Measurements from ENCODE around the gene ZNF536.

ZNF536 gene

DNA sequence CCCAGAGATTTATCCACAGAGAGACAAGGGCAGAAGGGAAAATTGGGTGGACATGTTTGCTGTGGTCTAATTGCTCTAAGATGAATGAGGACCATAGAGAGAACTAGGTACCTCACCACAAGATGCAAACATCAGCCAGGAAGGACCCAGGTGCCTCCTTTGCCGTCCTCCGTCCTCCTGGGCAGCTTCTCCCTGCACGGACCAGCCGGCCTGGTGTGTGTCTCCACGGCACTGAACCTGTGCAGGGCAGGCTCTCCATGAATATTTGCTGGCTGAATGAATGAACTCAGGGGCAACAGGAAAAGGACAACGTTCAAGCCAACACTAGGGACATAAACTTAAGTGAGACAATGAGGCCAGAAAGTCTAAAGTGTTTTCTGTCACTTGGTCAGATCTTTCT lies 143.9 kb downstream of the ZNF536 start:
- H3K27me3 ChIP-seq (ENCODE audit: low read depth, low read length) = no peaks in the 10 kb centered on the region
- H3K9me3 ChIP-seq (ENCODE audit: insufficient read depth, low read length) = no peaks in the 10 kb centered on the region

DNA sequence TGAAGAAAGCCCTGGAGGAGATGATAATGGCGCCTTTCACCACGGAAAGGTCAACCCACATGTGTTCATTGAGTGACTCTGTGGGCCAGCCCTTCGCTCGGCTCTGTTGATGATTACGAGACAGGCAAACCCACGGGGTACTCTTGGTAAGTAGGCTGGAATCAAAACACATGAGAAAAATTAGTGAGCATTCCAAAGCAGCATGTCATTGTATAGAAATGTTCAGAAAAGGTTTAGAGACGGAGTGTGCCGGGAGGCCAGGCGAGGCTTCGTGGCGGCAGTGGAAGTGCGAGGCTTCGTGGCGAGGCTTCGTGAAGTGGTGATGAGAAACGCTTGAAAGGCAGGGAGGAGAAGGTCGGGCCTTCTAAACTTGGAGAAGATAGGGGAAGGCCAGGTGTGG lies 144.3 kb downstream of the ZNF536 start:
- Histone ChIP-seq H3K4me2 (ENCODE audit: low read length) (no peak overlapping the region), H3K27me3 (ENCODE audit: low read depth, low read length) (no peaks in the 10 kb centered on the region), H3K9me3 (ENCODE audit: insufficient read depth, low read length) (no peaks in the 10 kb centered on the region), H4K20me1 (ENCODE audit: insufficient read depth, low read length) (no peaks in the 10 kb centered on the region), H3K36me3 (replicated peaks; ENCODE audit: low read depth, low read length) (no peaks in the 10 kb centered on the region), H3K4me3 (ENCODE audit: low read length) (no peak overlapping the region), H2AFZ (ENCODE audit: low read depth, low read length) (no peak overlapping the region), H3K9ac (ENCODE audit: low read length) (no peak overlapping the region), H3K79me2 (ENCODE audit: low read length) (no peaks in the 10 kb centered on the region), H3K4me1 (ENCODE audit: low read length) (no peaks in the 10 kb centered on the region), H3K27ac (ENCODE audit: low read length) (no peak overlapping the region)
- TF ChIP-seq EZH2phosphoT487 (IDR thresholded peaks at IDR 0.05; ENCODE audit: low read depth) = no peak
- TF ChIP-seq, protein P1, sequence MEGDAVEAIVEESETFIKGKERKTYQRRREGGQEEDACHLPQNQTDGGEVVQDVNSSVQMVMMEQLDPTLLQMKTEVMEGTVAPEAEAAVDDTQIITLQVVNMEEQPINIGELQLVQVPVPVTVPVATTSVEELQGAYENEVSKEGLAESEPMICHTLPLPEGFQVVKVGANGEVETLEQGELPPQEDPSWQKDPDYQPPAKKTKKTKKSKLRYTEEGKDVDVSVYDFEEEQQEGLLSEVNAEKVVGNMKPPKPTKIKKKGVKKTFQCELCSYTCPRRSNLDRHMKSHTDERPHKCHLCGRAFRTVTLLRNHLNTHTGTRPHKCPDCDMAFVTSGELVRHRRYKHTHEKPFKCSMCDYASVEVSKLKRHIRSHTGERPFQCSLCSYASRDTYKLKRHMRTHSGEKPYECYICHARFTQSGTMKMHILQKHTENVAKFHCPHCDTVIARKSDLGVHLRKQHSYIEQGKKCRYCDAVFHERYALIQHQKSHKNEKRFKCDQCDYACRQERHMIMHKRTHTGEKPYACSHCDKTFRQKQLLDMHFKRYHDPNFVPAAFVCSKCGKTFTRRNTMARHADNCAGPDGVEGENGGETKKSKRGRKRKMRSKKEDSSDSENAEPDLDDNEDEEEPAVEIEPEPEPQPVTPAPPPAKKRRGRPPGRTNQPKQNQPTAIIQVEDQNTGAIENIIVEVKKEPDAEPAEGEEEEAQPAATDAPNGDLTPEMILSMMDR (IDR thresholded peaks at IDR 0.05; ENCODE audit: low read depth, low read length) = no peak

More for the DNA sequence above, 143.9 kb downstream of the ZNF536 start:
- Histone ChIP-seq H3K4me3 (ENCODE audit: low read length) (no peak overlapping the region), H3K79me2 (ENCODE audit: low read length) (no peaks in the 10 kb centered on the region), H3K4me1 (ENCODE audit: low read length) (no peaks in the 10 kb centered on the region), H2AFZ (ENCODE audit: low read depth, low read length) (no peak overlapping the region), H4K20me1 (ENCODE audit: insufficient read depth, low read length) (no peaks in the 10 kb centered on the region), H3K9ac (ENCODE audit: low read length) (no peak overlapping the region), H3K4me2 (ENCODE audit: low read length) (no peak overlapping the region), H3K36me3 (replicated peaks; ENCODE audit: low read depth, low read length) (no peaks in the 10 kb centered on the region), H3K27ac (ENCODE audit: low read length) (no peak overlapping the region)
- no peak for TF ChIP-seq EZH2phosphoT487 (IDR thresholded peaks at IDR 0.05; ENCODE audit: low read depth)
- TF ChIP-seq, protein P1 (IDR thresholded peaks at IDR 0.05; ENCODE audit: low read depth, low read length) = no peak

DNA sequence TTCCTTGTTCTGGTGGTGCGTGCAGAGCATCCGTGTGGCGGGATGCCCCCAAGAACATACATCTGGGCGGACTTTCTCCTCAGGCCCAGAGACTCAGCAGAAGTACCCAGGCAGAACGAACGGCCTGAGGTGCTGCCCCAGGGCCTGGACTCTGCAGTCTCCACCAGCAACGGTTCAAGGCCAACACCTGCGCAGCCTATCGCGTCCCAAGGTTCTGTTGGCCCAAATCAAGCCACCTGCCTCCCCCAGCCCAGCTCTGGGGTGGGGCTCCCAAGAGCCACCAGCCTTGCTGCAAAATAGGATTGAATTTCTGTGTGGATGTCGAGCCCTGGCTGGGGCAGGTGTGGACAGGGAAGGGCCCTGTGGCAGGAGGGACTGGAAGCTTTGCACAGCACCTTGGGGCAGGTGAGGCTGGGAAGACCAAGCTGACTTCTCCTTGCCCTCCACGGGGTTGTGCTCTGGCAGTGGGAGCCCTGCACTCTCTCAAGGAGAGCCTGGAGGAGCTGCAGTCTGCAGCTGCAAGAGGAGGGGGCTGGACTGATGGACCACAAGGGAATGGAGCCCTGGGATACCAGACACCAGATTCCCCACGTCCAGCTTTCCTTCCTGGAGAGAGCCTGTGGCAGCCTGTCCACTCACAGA lies 146.9 kb downstream of the ZNF536 start:
- no peak overlapping the region for H3K4me2 ChIP-seq (ENCODE audit: low read length)
- no peak overlapping the region for H2AFZ ChIP-seq (ENCODE audit: low read depth, low read length)
- H3K9ac ChIP-seq (ENCODE audit: low read length) = no peak overlapping the region
- no peaks in the 10 kb centered on the region for H3K4me1 ChIP-seq (ENCODE audit: low read length)
- H3K27ac ChIP-seq (ENCODE audit: low read length) = no peak overlapping the region
- no peaks in the 10 kb centered on the region for H3K9me3 ChIP-seq (ENCODE audit: insufficient read depth, low read length)
- no peak for TF ChIP-seq EZH2phosphoT487 (IDR thresholded peaks at IDR 0.05; ENCODE audit: low read depth)
- TF ChIP-seq, protein P1 (IDR thresholded peaks at IDR 0.05; ENCODE audit: low read depth, low read length) = no peak
- H4K20me1 ChIP-seq (ENCODE audit: insufficient read depth, low read length) = no peaks in the 10 kb centered on the region
- H3K79me2 ChIP-seq (ENCODE audit: low read length) = no peaks in the 10 kb centered on the region
- H3K27me3 ChIP-seq (ENCODE audit: low read depth, low read length) = no peaks in the 10 kb centered on the region
- H3K36me3 ChIP-seq (replicated peaks; ENCODE audit: low read depth, low read length) = no peaks in the 10 kb centered on the region
- H3K4me3 ChIP-seq (ENCODE audit: low read length) = no peak overlapping the region

DNA sequence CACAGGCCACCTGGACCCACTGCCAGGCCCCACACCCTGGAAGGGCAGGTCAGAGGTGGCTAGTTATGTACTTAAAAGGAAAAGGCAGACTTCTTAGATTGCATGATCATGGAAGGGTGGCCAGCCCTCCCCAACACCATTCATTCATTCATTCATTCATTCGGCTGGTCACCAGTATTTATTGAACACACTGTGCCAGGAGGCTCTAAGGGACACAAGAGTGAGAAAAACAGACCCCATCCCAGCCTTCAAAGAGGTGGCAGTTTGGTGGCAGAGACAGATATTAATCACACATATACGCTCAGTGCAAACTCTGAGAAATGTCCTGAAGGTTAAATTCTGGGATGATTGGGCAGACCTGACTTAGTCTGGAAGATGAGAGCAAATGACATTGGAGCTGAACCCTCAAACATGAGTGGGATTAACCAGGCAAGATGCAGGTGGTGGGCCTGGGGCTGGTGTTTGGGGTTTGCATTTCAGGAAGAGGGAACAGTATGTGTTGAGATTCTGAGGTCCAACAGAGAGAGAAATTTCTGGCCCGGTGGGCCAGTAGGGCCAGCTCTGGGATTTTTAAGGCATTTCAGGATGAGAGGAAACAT lies 147.5 kb downstream of the ZNF536 start:
- Histone ChIP-seq H3K27ac (ENCODE audit: low read length) (no peak overlapping the region), H3K9me3 (ENCODE audit: insufficient read depth, low read length) (no peaks in the 10 kb centered on the region), H3K27me3 (ENCODE audit: low read depth, low read length) (no peaks in the 10 kb centered on the region), H3K4me1 (ENCODE audit: low read length) (no peaks in the 10 kb centered on the region), H3K9ac (ENCODE audit: low read length) (no peak overlapping the region), H4K20me1 (ENCODE audit: insufficient read depth, low read length) (no peaks in the 10 kb centered on the region), H3K4me2 (ENCODE audit: low read length) (no peak overlapping the region), H3K79me2 (ENCODE audit: low read length) (no peaks in the 10 kb centered on the region), H2AFZ (ENCODE audit: low read depth, low read length) (no peak overlapping the region), H3K36me3 (replicated peaks; ENCODE audit: low read depth, low read length) (no peaks in the 10 kb centered on the region), H3K4me3 (ENCODE audit: low read length) (no peak overlapping the region)
- TF ChIP-seq, protein P1 (IDR thresholded peaks at IDR 0.05; ENCODE audit: low read depth, low read length) = no peak
- TF ChIP-seq EZH2phosphoT487 (IDR thresholded peaks at IDR 0.05; ENCODE audit: low read depth) = no peak

All from OCI-LY3 (cell line).